K562 (cell line): ENCODE data around the gene ZNF772. TPM values are rescaled to one million over a fixed set of nuclear protein-coding genes. Genes with fewer than 3 reads are reported as not detected.
A peak's percentile ranks its signal among the peaks of the same experiment; 100 is the strongest.

Source experiments
- BHLHE40 ChIP-seq: IDR thresholded peaks from 2 replicates; pipeline ENCODE4 v1.6.1; 2011; ENCODE audit warnings: low read length, improper control_type of control experiment
- CBFA2T2 ChIP-seq: fragments of 450-650 bp; conservative IDR thresholded peaks from 2 replicates; pipeline ENCODE4 v1.6.1; 2017; ENCODE audit warnings: mild to moderate bottlenecking
- GATAD2A ChIP-seq: fragments of 450-650 bp; IDR thresholded peaks from 2 replicates; pipeline ENCODE4 v1.6.1; 2017
- HDAC6 ChIP-seq: IDR thresholded peaks from 2 replicates; pipeline ENCODE4 v1.6.1; 2012; ENCODE audit warnings: low read depth, mild to moderate bottlenecking, control low read depth, inconsistent platforms, low read length, moderate library complexity
- L3MBTL2 ChIP-seq: fragments of 450-650 bp; IDR thresholded peaks from 2 replicates; pipeline ENCODE4 v1.6.1; 2016; ENCODE audit warnings: mild to moderate bottlenecking, moderate library complexity
- MAFK ChIP-seq: IDR thresholded peaks from 2 replicates; pipeline ENCODE4 v1.6.1; 2011; ENCODE audit warnings: low read length, improper control_type of control experiment
- MEIS2 ChIP-seq: fragments of 450-650 bp; IDR thresholded peaks from 2 replicates; pipeline ENCODE4 v1.6.1; 2014; ENCODE audit warnings: mild to moderate bottlenecking; ENCODE audit not compliant: partially characterized antibody
- OTX1 ChIP-seq: fragments of 450-650 bp; formaldehyde crosslinking; IDR thresholded peaks from 2 replicates; pipeline ENCODE4 v1.4.0; 2022; ENCODE audit warnings: mild to moderate bottlenecking
- PTBP1 ChIP-seq: fragments of 200-400 bp; formaldehyde crosslinking; IDR thresholded peaks from 2 replicates; pipeline ENCODE4 v1.6.1; 2017; ENCODE audit warnings: low read depth, low read length
- SIN3A ChIP-seq, 2 experiments: fragments of 150-350 bp in 1 of 2; IDR thresholded peaks; 2 replicates each; pipeline ENCODE4 v1.6.1; 2011 to 2016; ENCODE audit warnings: borderline replicate concordance in 2 of 2, low read depth in 2 of 2, low read length in 2 of 2, mild to moderate bottlenecking in 2 of 2, moderate library complexity in 2 of 2; ENCODE audit not compliant: control insufficient read depth in 1 of 2
- STAG1 ChIP-seq: sonication (generic); formaldehyde crosslinking; IDR thresholded peaks from 2 replicates; pipeline ENCODE4 v1.5.0; 2020; ENCODE audit warnings: missing genetic modification reagents, borderline replicate concordance
- STAT6 ChIP-seq: sonication (generic); formaldehyde crosslinking; IDR thresholded peaks from 2 replicates; pipeline ENCODE4 v1.8.1; 2023; ENCODE audit warnings: mild to moderate bottlenecking, missing genetic modification reagents
- TEAD2 ChIP-seq: fragments of 450-650 bp; IDR thresholded peaks from 2 replicates; pipeline ENCODE4 v1.6.1; 2016; ENCODE audit warnings: missing genetic modification characterization, control low read depth, missing compliant biosample characterization
- TRIM24 ChIP-seq, 2 experiments: fragments of 450-650 bp; IDR thresholded peaks; 2 replicates each; pipeline ENCODE4 v1.6.1; 2016
- ZC3H4 ChIP-seq: sonication (generic); formaldehyde crosslinking; IDR thresholded peaks from 2 replicates; pipeline ENCODE4 v1.9.0; 2021; ENCODE audit warnings: missing genetic modification reagents, borderline replicate concordance
- ZNF324 ChIP-seq: fragments of 250-450 bp; sonication (Bioruptor Pico); IDR thresholded peaks from 2 replicates; pipeline ENCODE4 v1.4.0; 2020; ENCODE audit warnings: mild to moderate bottlenecking
- polyA plus RNA-seq, 8 experiments: library from polyadenylated mRNA; depleted of rRNA in 4 of 8; stranded (reverse) in 5 of 8; unstranded in 3 of 8; fragments of >200 nt; fragmentation: Nextera tagmentation in 2 of 8; fragmentation: Illumina TruSeq in 1 of 8; extraction: Ambion mirVana in 2 of 8; extraction: Trizol in 1 of 8; gene quantifications; 2 replicates each; pipeline versions ENCODE4 v1.2.1 to v1.2.3, GENCODE V29; 2011 to 2014; ENCODE audit warnings: inconsistent platforms in 1 of 8, missing spikeins in 1 of 8
- total RNA-seq, 7 experiments: library from RNA; depleted of rRNA in 6 of 7; stranded (reverse); fragments of >200 nt in 6 of 7; fragmentation: Illumina TruSeq in 2 of 7; extraction: Trizol in 2 of 7; gene quantifications; 2 replicates each; pipeline versions ENCODE4 v1.2.1 to v1.2.3, GENCODE V29; 2011 to 2021; ENCODE audit warnings: low replicate concordance in 1 of 7
- TF ChIP-seq, protein P1 (sequence below): fragments of 450-650 bp; formaldehyde crosslinking; IDR thresholded peaks from 2 replicates; pipeline ENCODE4 v1.4.0; 2020; ENCODE audit warnings: mild to moderate bottlenecking, mixed read lengths
- TF ChIP-seq, protein P2 (sequence below), 2 experiments: IDR thresholded peaks; 2 replicates each; pipeline ENCODE4 v1.6.1; 2012; ENCODE audit warnings: improper control_type of control experiment in 2 of 2, low read depth in 2 of 2, low read length in 2 of 2, borderline replicate concordance in 1 of 2
- TF ChIP-seq, protein P3 (sequence below): fragments of 250-450 bp; sonication (Bioruptor Pico); IDR thresholded peaks from 2 replicates; pipeline ENCODE4 v1.5.0; 2022; ENCODE audit warnings: mild to moderate bottlenecking

The ZNF772 gene
- total and polyA plus RNA-seq, 9 of the 15 experiments (the other 6 are each of a cell fraction or from before 2014, with no cell fraction given), result 0.13 to 1.9 (median 1.1) TPM

DNA sequence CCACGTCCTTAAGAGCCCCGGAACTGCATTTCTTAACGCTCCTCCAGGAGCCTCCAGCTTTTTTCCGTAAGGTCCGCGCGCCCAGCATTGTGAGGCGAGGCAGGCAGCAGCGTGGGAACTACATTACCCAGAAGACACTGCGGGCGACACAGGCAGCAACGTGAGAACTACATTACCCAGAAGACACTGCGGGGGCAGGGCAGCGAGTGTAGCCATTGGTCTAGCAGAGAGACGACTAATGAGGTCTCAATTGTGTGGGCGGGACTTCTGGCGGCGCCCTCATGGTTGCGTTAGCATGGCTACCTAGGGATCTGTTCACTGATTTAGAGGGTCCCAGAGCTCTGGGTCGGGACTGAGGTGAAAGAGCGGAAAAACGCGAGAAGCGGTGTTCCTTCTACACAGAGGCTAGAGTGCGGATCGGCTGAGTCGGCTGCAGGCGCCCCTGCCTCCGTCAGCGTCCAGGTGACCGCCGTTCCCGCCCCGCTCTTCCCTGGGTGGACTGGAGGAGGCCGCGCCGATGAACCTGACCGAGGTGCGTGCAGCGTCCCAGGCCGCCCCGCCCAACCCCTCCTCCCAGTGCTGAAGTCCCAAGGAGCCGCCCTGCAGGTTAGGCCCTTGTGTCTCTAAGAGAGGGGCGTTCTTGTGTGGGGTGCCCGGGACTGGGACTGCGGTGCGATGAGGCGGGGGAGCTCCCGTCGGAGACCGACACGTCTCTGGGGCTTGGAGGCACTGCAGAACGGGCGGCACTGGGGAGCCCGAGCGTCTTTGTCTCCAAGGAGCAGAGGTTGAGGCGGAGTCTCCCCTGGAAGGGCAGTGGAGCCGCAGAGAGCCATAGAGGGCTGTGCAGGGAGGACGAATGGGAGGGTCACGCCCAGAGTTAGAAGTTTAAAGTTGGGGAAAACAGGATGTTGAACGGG is 42.0 kb downstream of the ZNF772 start, which contains the start of gene ZNF749 (continued):
- TF ChIP-seq, protein P1, sequence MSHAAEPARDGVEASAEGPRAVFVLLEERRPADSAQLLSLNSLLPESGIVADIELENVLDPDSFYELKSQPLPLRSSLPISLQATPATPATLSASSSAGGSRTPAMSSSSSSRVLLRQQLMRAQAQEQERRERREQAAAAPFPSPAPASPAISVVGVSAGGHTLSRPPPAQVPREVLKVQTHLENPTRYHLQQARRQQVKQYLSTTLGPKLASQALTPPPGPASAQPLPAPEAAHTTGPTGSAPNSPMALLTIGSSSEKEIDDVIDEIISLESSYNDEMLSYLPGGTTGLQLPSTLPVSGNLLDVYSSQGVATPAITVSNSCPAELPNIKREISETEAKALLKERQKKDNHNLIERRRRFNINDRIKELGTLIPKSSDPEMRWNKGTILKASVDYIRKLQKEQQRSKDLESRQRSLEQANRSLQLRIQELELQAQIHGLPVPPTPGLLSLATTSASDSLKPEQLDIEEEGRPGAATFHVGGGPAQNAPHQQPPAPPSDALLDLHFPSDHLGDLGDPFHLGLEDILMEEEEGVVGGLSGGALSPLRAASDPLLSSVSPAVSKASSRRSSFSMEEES (CRISPR knock-in tag), result no peak
- TF ChIP-seq ZNF324 (CRISPR knock-in tag) (no peak), SIN3A (IDR thresholded peaks at IDR 0.05; ENCODE audit: borderline replicate concordance in 2 of 2, control insufficient read depth in 1 of 2, low read depth in 2 of 2, low read length in 2 of 2) (peak; percentile 30 to 42; a peak in 2 of 4 replicates), ZC3H4 (CRISPR knock-in tag) (no peak), L3MBTL2 (peak; percentile 86), BHLHE40 (0 out of 2 replicates have a peak, but pooled peaks have one; percentile 17), STAG1 (CRISPR knock-in tag) (no peak), STAT6 (no peak), GATAD2A (no peak), TRIM24 (IDR thresholded peaks at IDR 0.05) (no peak), MEIS2 (peak; percentile 74), TEAD2 (tag) (no peak), PTBP1 (no peak), MAFK (no peak), OTX1 (no peak), HDAC6 (no peak), CBFA2T2 (no peak)
- TF ChIP-seq, protein P2, sequence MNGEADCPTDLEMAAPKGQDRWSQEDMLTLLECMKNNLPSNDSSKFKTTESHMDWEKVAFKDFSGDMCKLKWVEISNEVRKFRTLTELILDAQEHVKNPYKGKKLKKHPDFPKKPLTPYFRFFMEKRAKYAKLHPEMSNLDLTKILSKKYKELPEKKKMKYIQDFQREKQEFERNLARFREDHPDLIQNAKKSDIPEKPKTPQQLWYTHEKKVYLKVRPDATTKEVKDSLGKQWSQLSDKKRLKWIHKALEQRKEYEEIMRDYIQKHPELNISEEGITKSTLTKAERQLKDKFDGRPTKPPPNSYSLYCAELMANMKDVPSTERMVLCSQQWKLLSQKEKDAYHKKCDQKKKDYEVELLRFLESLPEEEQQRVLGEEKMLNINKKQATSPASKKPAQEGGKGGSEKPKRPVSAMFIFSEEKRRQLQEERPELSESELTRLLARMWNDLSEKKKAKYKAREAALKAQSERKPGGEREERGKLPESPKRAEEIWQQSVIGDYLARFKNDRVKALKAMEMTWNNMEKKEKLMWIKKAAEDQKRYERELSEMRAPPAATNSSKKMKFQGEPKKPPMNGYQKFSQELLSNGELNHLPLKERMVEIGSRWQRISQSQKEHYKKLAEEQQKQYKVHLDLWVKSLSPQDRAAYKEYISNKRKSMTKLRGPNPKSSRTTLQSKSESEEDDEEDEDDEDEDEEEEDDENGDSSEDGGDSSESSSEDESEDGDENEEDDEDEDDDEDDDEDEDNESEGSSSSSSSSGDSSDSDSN (IDR thresholded peaks at IDR 0.05; ENCODE audit: borderline replicate concordance in 1 of 2, low read depth in 2 of 2, low read length in 2 of 2), result 0 out of 4 replicates have a peak, but pooled peaks of 1 of the 2 experiments have one; percentile 18
- TF ChIP-seq, protein P3, sequence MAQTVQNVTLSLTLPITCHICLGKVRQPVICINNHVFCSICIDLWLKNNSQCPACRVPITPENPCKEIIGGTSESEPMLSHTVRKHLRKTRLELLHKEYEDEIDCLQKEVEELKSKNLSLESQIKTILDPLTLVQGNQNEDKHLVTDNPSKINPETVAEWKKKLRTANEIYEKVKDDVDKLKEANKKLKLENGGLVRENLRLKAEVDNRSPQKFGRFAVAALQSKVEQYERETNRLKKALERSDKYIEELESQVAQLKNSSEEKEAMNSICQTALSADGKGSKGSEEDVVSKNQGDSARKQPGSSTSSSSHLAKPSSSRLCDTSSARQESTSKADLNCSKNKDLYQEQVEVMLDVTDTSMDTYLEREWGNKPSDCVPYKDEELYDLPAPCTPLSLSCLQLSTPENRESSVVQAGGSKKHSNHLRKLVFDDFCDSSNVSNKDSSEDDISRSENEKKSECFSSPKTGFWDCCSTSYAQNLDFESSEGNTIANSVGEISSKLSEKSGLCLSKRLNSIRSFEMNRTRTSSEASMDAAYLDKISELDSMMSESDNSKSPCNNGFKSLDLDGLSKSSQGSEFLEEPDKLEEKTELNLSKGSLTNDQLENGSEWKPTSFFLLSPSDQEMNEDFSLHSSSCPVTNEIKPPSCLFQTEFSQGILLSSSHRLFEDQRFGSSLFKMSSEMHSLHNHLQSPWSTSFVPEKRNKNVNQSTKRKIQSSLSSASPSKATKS, result no peak
